ENCODE data around the gene DAZAP1.

Gene DAZAP1

GRCh38 chr19:1361601-1362386 lies 45.6 kb upstream of the DAZAP1 start:
- H3K4me3 ChIP-seq (ENCODE audit: insufficient read depth in 1 of 2, low read depth in 1 of 2, low read length in 2 of 2): peak overlapping the region in 1 of 2 experiments; percentile 71
- no peak overlapping the region for H3K18ac ChIP-seq (ENCODE audit: low read depth in 1 of 2, low read length in 2 of 2)
- H3K14ac ChIP-seq (ENCODE audit: low read length in 2 of 2): peak overlapping the region in 1 of 2 experiments; percentile 14
- H3K4me2 ChIP-seq (ENCODE audit: low read length, poor library complexity, severe bottlenecking): peak overlapping the region; percentile 75
- H3K23ac ChIP-seq (ENCODE audit: low read length in 2 of 2): peak overlapping the region in 1 of 2 experiments; percentile 48
- DNase-seq: peak; percentile 32
- peaks cover 32% of the 10 kb centered on the region for H3K79me1 ChIP-seq (replicated peaks; ENCODE audit: low read length, poor library complexity, severe bottlenecking)
- H3K36me3 ChIP-seq (ENCODE audit: control insufficient read depth in 1 of 2, insufficient read depth in 2 of 2, low read depth in 1 of 2, low read length in 2 of 2): peaks cover 58 to 83% of the 10 kb centered on the region in 2 experiments
- H4K8ac ChIP-seq (ENCODE audit: low read length): no peak overlapping the region
- peak overlapping the region; percentile 81 for H3K9ac ChIP-seq (ENCODE audit: low read length)
- H3K27me3 ChIP-seq (ENCODE audit: control insufficient read depth in 1 of 2, insufficient read depth in 1 of 2, low read length in 2 of 2): no peaks in the 10 kb centered on the region
- H2BK120ac ChIP-seq (ENCODE audit: low read depth, low read length): no peak overlapping the region
- H3K9me3 ChIP-seq (ENCODE audit: control insufficient read depth, low read length): no peaks in the 10 kb centered on the region
- no peak overlapping the region for H4K91ac ChIP-seq (ENCODE audit: low read length)
- H2AK5ac ChIP-seq (ENCODE audit: low read length, severe bottlenecking): peak overlapping the region; percentile 58
- WGBS: 93% methylated on average over 26 of the region's 30 CpGs
- peaks cover 22% of the 10 kb centered on the region for H3K4me1 ChIP-seq (ENCODE audit: control insufficient read depth, insufficient read depth, low read depth, low read length)
- no peak overlapping the region for H2BK15ac ChIP-seq (ENCODE audit: low read depth, poor library complexity, severe bottlenecking)
- no peak overlapping the region for H2BK12ac ChIP-seq (ENCODE audit: low read length in 2 of 2)
- H3K27ac ChIP-seq (ENCODE audit: low read length, poor library complexity, severe bottlenecking): peak overlapping the region; percentile 90
- H3K4ac ChIP-seq (ENCODE audit: low read depth in 1 of 2, low read length in 2 of 2): no peak overlapping the region
- H2AFZ ChIP-seq (ENCODE audit: low read depth, low read length): no peak overlapping the region
- peak overlapping the region; percentile 51 for H2BK5ac ChIP-seq (ENCODE audit: low read depth, low read length, poor library complexity, severe bottlenecking)

- no peak overlapping the region for H2BK15ac ChIP-seq (ENCODE audit: low read depth, poor library complexity, severe bottlenecking)
- no peak overlapping the region for H3K14ac ChIP-seq (ENCODE audit: low read length in 2 of 2)
- H3K36me3 ChIP-seq (ENCODE audit: control insufficient read depth in 1 of 2, insufficient read depth in 2 of 2, low read depth in 1 of 2, low read length in 2 of 2): peaks cover 61 to 83% of the 10 kb centered on the region in 2 experiments
- H3K79me1 ChIP-seq (replicated peaks; ENCODE audit: low read length, poor library complexity, severe bottlenecking): peaks cover 30% of the 10 kb centered on the region
- H2BK12ac ChIP-seq (ENCODE audit: low read length in 2 of 2): no peak overlapping the region
- no peak overlapping the region for H3K4me3 ChIP-seq (ENCODE audit: insufficient read depth in 1 of 2, low read depth in 1 of 2, low read length in 2 of 2)
- no peak overlapping the region for H2AFZ ChIP-seq (ENCODE audit: low read depth, low read length)
- H3K23ac ChIP-seq (ENCODE audit: low read length in 2 of 2): no peak overlapping the region
- no peaks in the 10 kb centered on the region for H3K27me3 ChIP-seq (ENCODE audit: control insufficient read depth in 1 of 2, insufficient read depth in 1 of 2, low read length in 2 of 2)
- H2AK5ac ChIP-seq (ENCODE audit: low read length, severe bottlenecking): peak overlapping the region; percentile 80
- no peak overlapping the region for H3K4me2 ChIP-seq (ENCODE audit: low read length, poor library complexity, severe bottlenecking)
- no peak overlapping the region for H4K8ac ChIP-seq (ENCODE audit: low read length)
- no peak overlapping the region for H3K4ac ChIP-seq (ENCODE audit: low read depth in 1 of 2, low read length in 2 of 2)
- H3K9ac ChIP-seq (ENCODE audit: low read length): no peak overlapping the region
- DNase-seq: no peak
- H3K27ac ChIP-seq (ENCODE audit: low read length, poor library complexity, severe bottlenecking): peak overlapping the region; percentile 37
- H2BK5ac ChIP-seq (ENCODE audit: low read depth, low read length, poor library complexity, severe bottlenecking): no peak overlapping the region
- H2BK120ac ChIP-seq (ENCODE audit: low read depth, low read length): no peak overlapping the region
- H3K9me3 ChIP-seq (ENCODE audit: control insufficient read depth, low read length): no peaks in the 10 kb centered on the region
- H3K18ac ChIP-seq (ENCODE audit: low read depth in 1 of 2, low read length in 2 of 2): no peak overlapping the region
- 97% methylated on average over 40 of the region's 42 CpGs for WGBS
- peaks cover 24% of the 10 kb centered on the region for H3K4me1 ChIP-seq (ENCODE audit: control insufficient read depth, insufficient read depth, low read depth, low read length)
- H4K91ac ChIP-seq (ENCODE audit: low read length): no peak overlapping the region
Observed at GRCh38 chr19:1362387-1363257, 44.8 kb upstream of the DAZAP1 start.

GRCh38 chr19:1363599-1363998 lies 43.8 kb upstream of the DAZAP1 start:
- Histone ChIP-seq H3K9ac (ENCODE audit: low read length) (no peak overlapping the region), H2BK120ac (ENCODE audit: low read depth, low read length) (no peak overlapping the region), H3K27ac (ENCODE audit: low read length, poor library complexity, severe bottlenecking) (no peak overlapping the region), H3K27me3 (ENCODE audit: control insufficient read depth in 1 of 2, insufficient read depth in 1 of 2, low read length in 2 of 2) (no peaks in the 10 kb centered on the region), H3K9me3 (ENCODE audit: control insufficient read depth, low read length) (no peaks in the 10 kb centered on the region), H2BK15ac (ENCODE audit: low read depth, poor library complexity, severe bottlenecking) (no peak overlapping the region), H2BK5ac (ENCODE audit: low read depth, low read length, poor library complexity, severe bottlenecking) (no peak overlapping the region), H4K8ac (ENCODE audit: low read length) (no peak overlapping the region), H3K14ac (ENCODE audit: low read length in 2 of 2) (no peak overlapping the region), H2AK5ac (ENCODE audit: low read length, severe bottlenecking) (peak overlapping the region; percentile 10), H3K4me3 (ENCODE audit: insufficient read depth in 1 of 2, low read depth in 1 of 2, low read length in 2 of 2) (no peak overlapping the region), H3K4me2 (ENCODE audit: low read length, poor library complexity, severe bottlenecking) (no peak overlapping the region), H3K4me1 (ENCODE audit: control insufficient read depth, insufficient read depth, low read depth, low read length) (peaks cover 24% of the 10 kb centered on the region), H3K4ac (ENCODE audit: low read depth in 1 of 2, low read length in 2 of 2) (no peak overlapping the region), H2AFZ (ENCODE audit: low read depth, low read length) (no peak overlapping the region), H3K36me3 (ENCODE audit: control insufficient read depth in 1 of 2, insufficient read depth in 2 of 2, low read depth in 1 of 2, low read length in 2 of 2) (peaks cover 66 to 81% of the 10 kb centered on the region in 2 experiments), H3K23ac (ENCODE audit: low read length in 2 of 2) (no peak overlapping the region), H3K18ac (ENCODE audit: low read depth in 1 of 2, low read length in 2 of 2) (no peak overlapping the region), H2BK12ac (ENCODE audit: low read length in 2 of 2) (no peak overlapping the region), H3K79me1 (replicated peaks; ENCODE audit: low read length, poor library complexity, severe bottlenecking) (peaks cover 30% of the 10 kb centered on the region), H4K91ac (ENCODE audit: low read length) (no peak overlapping the region)
- DNase-seq: no peak
- 95% methylated on average over 7 of the region's 10 CpGs for WGBS
